Right lobe of liver (tissue), 4 donors: ENCODE results near the gene S100A1.

Experiments used
- POLR2A ChIP-seq: fragments of 450-650 bp; IDR thresholded peaks from one replicate; pipeline ENCODE4 v1.6.1; 2017; ENCODE audit warnings: antibody characterized with exemption, mild to moderate bottlenecking
- TF ChIP-seq, protein P1 (sequence below), 4 donors: fragments of 200-600 bp in 3 of 4; fragments of 450-650 bp in 1 of 4; IDR thresholded peaks; one replicate each; pipeline versions ENCODE4 v1.5.1 to v1.8.0; 2016 to 2022; ENCODE audit warnings: antibody characterized with exemption in 4 of 4, mild to moderate bottlenecking in 2 of 4
- donor health status: DM: no; HTN: no; CAD: no.
- donor health status: DM: no; HTN: no; CAD: no.
- donor health status: DM: no; HTN: yes; CAD: no.

DNA sequence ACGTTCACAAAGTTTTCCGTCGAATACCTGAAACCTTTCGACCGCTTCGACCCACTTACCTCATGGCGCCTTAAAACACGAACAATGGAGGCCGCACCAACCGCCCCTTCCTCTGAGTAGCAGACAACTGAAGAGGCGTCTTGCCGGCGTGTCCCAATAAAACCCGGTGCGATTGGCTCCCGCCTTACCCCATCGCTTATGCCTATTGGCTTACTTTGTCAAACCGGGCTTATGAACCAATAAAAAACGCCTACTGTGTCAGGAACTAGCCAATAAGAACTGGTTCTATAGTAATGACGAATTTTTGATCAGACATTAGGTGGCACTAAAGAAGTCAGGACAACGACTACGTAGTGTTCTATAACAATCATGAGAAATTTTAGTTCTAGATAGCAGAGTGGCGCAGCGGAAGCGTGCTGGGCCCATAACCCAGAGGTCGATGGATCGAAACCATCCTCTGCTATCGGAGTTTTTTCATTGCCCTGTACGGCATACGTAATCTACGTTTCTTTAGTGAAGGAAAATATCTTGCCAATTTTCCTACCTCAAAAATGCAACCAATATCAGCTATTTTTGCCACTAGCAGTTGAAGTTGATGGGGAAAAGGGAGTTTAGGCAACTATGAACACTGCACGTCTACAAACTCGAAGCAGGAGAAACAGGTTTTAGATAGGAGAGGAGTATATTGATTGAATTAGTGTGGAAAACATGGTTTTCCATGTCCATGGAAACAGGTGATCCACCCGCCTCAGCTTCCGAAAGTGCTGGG is 42.8 kb downstream of the S100A1 start, which contains the start of gene ILF2:
- peak; percentile 79 for TF ChIP-seq POLR2A
- TF ChIP-seq, protein P1, sequence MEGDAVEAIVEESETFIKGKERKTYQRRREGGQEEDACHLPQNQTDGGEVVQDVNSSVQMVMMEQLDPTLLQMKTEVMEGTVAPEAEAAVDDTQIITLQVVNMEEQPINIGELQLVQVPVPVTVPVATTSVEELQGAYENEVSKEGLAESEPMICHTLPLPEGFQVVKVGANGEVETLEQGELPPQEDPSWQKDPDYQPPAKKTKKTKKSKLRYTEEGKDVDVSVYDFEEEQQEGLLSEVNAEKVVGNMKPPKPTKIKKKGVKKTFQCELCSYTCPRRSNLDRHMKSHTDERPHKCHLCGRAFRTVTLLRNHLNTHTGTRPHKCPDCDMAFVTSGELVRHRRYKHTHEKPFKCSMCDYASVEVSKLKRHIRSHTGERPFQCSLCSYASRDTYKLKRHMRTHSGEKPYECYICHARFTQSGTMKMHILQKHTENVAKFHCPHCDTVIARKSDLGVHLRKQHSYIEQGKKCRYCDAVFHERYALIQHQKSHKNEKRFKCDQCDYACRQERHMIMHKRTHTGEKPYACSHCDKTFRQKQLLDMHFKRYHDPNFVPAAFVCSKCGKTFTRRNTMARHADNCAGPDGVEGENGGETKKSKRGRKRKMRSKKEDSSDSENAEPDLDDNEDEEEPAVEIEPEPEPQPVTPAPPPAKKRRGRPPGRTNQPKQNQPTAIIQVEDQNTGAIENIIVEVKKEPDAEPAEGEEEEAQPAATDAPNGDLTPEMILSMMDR (IDR thresholded peaks at IDR 0.05) = peak in 3 of 4 donors; percentile 11 to 46 (median 43)
